NB4 (cell line): ENCODE measurements around the gene SUV39H2.

Experiments
- DNase-seq: peaks from one replicate; pipeline ENCODE4 v3.0.0; 2010; ENCODE audit warnings: low read depth
- H3K4me3 ChIP-seq: one replicate; pipeline ENCODE4 v1.5.1; 2011; ENCODE audit warnings: mild to moderate bottlenecking, low read depth, low read length, moderate library complexity
- MAX ChIP-seq: IDR thresholded peaks from 2 replicates; pipeline ENCODE4 v1.6.1; 2011; ENCODE audit warnings: low read depth, low read length
- MYC ChIP-seq: IDR thresholded peaks from 2 replicates; pipeline ENCODE4 v1.6.1; 2011; ENCODE audit warnings: low read depth, low read length
- POLR2A ChIP-seq: IDR thresholded peaks from 2 replicates; pipeline ENCODE4 v1.6.1; 2011; ENCODE audit warnings: mild to moderate bottlenecking; ENCODE audit not compliant: insufficient read length; ENCODE audit errors: extremely low read depth
- TF ChIP-seq, protein P1 (sequence below): IDR thresholded peaks from one replicate; pipeline ENCODE4 v1.5.1; 2012; ENCODE audit warnings: low read depth, low read length

Gene SUV39H2

GRCh38 chr10:14837757-14838581 is 40.7 kb upstream of the SUV39H2 start, which contains the start of the genes CDNF, HSPA14 and MSANTD7:
CDNF (minus strand) TSS chr10:14838037; CDS start chr10:14837946, 91 bp downstream.
HSPA14 (plus strand) TSS chr10:14838306; CDS start chr10:14838403, 97 bp downstream.
MSANTD7 (plus strand) TSS chr10:14838306; CDS start chr10:14842285, 3,979 bp downstream.
- TF ChIP-seq POLR2A (peak; percentile 71), MYC (peak; percentile 23; the same call in 1 of the 2 replicates)
- TF ChIP-seq, protein P1, sequence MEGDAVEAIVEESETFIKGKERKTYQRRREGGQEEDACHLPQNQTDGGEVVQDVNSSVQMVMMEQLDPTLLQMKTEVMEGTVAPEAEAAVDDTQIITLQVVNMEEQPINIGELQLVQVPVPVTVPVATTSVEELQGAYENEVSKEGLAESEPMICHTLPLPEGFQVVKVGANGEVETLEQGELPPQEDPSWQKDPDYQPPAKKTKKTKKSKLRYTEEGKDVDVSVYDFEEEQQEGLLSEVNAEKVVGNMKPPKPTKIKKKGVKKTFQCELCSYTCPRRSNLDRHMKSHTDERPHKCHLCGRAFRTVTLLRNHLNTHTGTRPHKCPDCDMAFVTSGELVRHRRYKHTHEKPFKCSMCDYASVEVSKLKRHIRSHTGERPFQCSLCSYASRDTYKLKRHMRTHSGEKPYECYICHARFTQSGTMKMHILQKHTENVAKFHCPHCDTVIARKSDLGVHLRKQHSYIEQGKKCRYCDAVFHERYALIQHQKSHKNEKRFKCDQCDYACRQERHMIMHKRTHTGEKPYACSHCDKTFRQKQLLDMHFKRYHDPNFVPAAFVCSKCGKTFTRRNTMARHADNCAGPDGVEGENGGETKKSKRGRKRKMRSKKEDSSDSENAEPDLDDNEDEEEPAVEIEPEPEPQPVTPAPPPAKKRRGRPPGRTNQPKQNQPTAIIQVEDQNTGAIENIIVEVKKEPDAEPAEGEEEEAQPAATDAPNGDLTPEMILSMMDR = no peak
- H3K4me3 ChIP-seq = peak within 1 kb of the TSS; percentile 83
- peak; percentile 97 for DNase-seq

- DNase-seq = peak; percentile 34
- H3K4me3 ChIP-seq = peak overlapping the region; percentile 83
- TF ChIP-seq, protein P1 = no peak
- TF ChIP-seq POLR2A (no peak), MAX (no peak), MYC (no peak)
Observed at GRCh38 chr10:14838582-14839304, 39.9 kb upstream of the SUV39H2 start.

GRCh38 chr10:14839305-14839695 is 39.4 kb upstream of the SUV39H2 start:
- H3K4me3 ChIP-seq = peak overlapping the region; percentile 83
- no peak for TF ChIP-seq POLR2A
- no peak for TF ChIP-seq MAX
- TF ChIP-seq, protein P1 = no peak
- TF ChIP-seq MYC = no peak
- peak; percentile 26 for DNase-seq

- DNase-seq = no peak
- TF ChIP-seq POLR2A = no peak
- no peak for TF ChIP-seq MAX
- TF ChIP-seq, protein P1 = no peak
- no peak for TF ChIP-seq MYC
- H3K4me3 ChIP-seq = no peak overlapping the region
Observed at GRCh38 chr10:14840178-14840577, 38.5 kb upstream of the SUV39H2 start.

GRCh38 chr10:14843327-14843988 is 35.2 kb upstream of the SUV39H2 start:
- H3K4me3 ChIP-seq = no peak overlapping the region
- no peak for DNase-seq
- TF ChIP-seq, protein P1 = no peak
- TF ChIP-seq MAX = no peak
- TF ChIP-seq MYC = no peak
- no peak for TF ChIP-seq POLR2A
